H1 (cell line): ENCODE data around the gene DLAT. TPM values are rescaled to one million over a fixed set of nuclear protein-coding genes. Genes with fewer than 3 reads are reported as not detected.

Experiments used
- CTCF ChIA-PET: fragments of 300-600 bp; sonication (Branson Sonifier 250); formaldehyde crosslinking; loops from one replicate; lab custom pipeline; 2021; ENCODE audit not compliant: partially characterized antibody; lab: Charles Lee
- POLR2A ChIA-PET: fragments of 300-600 bp; sonication (Branson Sonifier 250); formaldehyde crosslinking; loops from one replicate; lab custom pipeline; 2021; ENCODE audit warnings: inconsistent platforms; ENCODE audit not compliant: partially characterized antibody; lab: Charles Lee
- DNase-seq, 2 experiments: peaks; one replicate each; pipeline versions ENCODE4 v3.0.0 to v3.0.0-alpha.2; 2010 to 2022; ENCODE audit warnings: low spot score in 2 of 2, low read depth in 1 of 2, mixed read lengths in 1 of 2
- FAIRE-seq: peaks from 2 replicates; lab custom pipeline; 2011; peaks lifted over from hg19 to GRCh38; lab: Jason Lieb, UNC
- H2AFZ ChIP-seq: 2 replicates; pipeline ENCODE4 v1.8.1; 2012; ENCODE audit warnings: low read length, inconsistent platforms
- H2AK5ac ChIP-seq: 2 replicates; pipeline ENCODE4 v1.6.1; 2013; ENCODE audit warnings: low read depth, low read length
- H2BK120ac ChIP-seq: replicated peaks from 2 replicates; pipeline ENCODE3; 2013; ENCODE audit warnings: low read depth, low read length, inconsistent platforms
- H2BK12ac ChIP-seq: 2 replicates; pipeline ENCODE4 v1.6.1; 2013; ENCODE audit warnings: low read depth, low read length
- H2BK15ac ChIP-seq: 2 replicates; pipeline ENCODE4 v1.6.1; 2013; ENCODE audit warnings: low read length
- H2BK20ac ChIP-seq: 2 replicates; pipeline ENCODE4 v1.6.1; 2013; ENCODE audit warnings: low read length
- H2BK5ac ChIP-seq: 2 replicates; pipeline ENCODE4 v1.6.1; 2013; ENCODE audit warnings: low read depth, low read length
- H3K14ac ChIP-seq: 2 replicates; pipeline ENCODE4 v1.6.1; 2013; ENCODE audit warnings: inconsistent platforms; ENCODE audit not compliant: insufficient read length
- H3K18ac ChIP-seq: 2 replicates; pipeline ENCODE4 v1.6.1; 2013; ENCODE audit warnings: low read length; ENCODE audit errors: extremely low read depth
- H3K23ac ChIP-seq: 2 replicates; pipeline ENCODE4 v1.6.1; 2013; ENCODE audit warnings: inconsistent platforms; ENCODE audit not compliant: insufficient read length
- H3K23me2 ChIP-seq: 2 replicates; pipeline ENCODE4 v1.6.1; 2013; ENCODE audit warnings: low read depth, low read length
- H3K27ac ChIP-seq: 2 replicates; pipeline ENCODE4 v1.6.1; 2011; ENCODE audit warnings: low read depth, low read length, inconsistent platforms
- H3K27me3 ChIP-seq, 4 experiments: replicated peaks in 1 of 4; 1 replicate in 1 of 4; 2 replicates in 3 of 4; pipeline versions ENCODE4 v1.6.1 to v1.8.1; 2011 to 2013; ENCODE audit warnings: low read length in 3 of 4, mild to moderate bottlenecking in 3 of 4, inconsistent platforms in 2 of 4, mixed read lengths in 2 of 4, moderate library complexity in 1 of 4; ENCODE audit not compliant: control insufficient read depth in 3 of 4, insufficient read depth in 3 of 4; ENCODE audit errors: extremely low read depth in 1 of 4
- H3K36me3 ChIP-seq, 4 experiments: 2 replicates each; pipeline versions ENCODE4 v1.6.1 to v1.8.1; 2011 to 2013; ENCODE audit warnings: mild to moderate bottlenecking in 4 of 4, low read length in 3 of 4, moderate library complexity in 2 of 4, control low read depth in 1 of 4, inconsistent platforms in 1 of 4; ENCODE audit not compliant: insufficient read depth in 4 of 4, control insufficient read depth in 2 of 4
- H3K4ac ChIP-seq: replicated peaks from 2 replicates; pipeline ENCODE3; 2013; ENCODE audit warnings: low read length, low read depth, mixed read lengths, inconsistent platforms; ENCODE audit not compliant: insufficient read length
- H3K4me1 ChIP-seq, 4 experiments: replicated peaks in 1 of 4; 1 replicate in 1 of 4; 2 replicates in 3 of 4; pipeline versions ENCODE4 v1.6.1 to v1.8.1; 2011 to 2013; ENCODE audit warnings: low read length in 3 of 4, inconsistent platforms in 2 of 4, mixed read lengths in 1 of 4; ENCODE audit not compliant: insufficient read depth in 4 of 4, control insufficient read depth in 3 of 4
- H3K4me2 ChIP-seq, 2 experiments: 2 replicates each; pipeline versions ENCODE4 v1.6.1 to v1.8.1; 2011 to 2013; ENCODE audit warnings: low read depth in 2 of 2, low read length in 2 of 2, control low read depth in 1 of 2, inconsistent platforms in 1 of 2, mild to moderate bottlenecking in 1 of 2; ENCODE audit not compliant: insufficient read depth in 1 of 2
- H3K4me3 ChIP-seq, 4 experiments: fragments of 200-600, 300-600 bp in 1 of 4; sonication (generic), shearing (Covaris generic), sonication (Bioruptor Twin) in 1 of 4; 2 replicates each; pipeline versions ENCODE4 v1.5.1 to v1.8.1; 2011 to 2016; ENCODE audit warnings: low read length in 4 of 4, low read depth in 3 of 4, control low read depth in 2 of 4, inconsistent platforms in 2 of 4, mild to moderate bottlenecking in 2 of 4, mixed read lengths in 1 of 4, moderate library complexity in 1 of 4; ENCODE audit not compliant: insufficient read depth in 2 of 4; ENCODE audit errors: extremely low read depth in 1 of 4
- H3K56ac ChIP-seq: replicated peaks from 2 replicates; pipeline ENCODE3; 2013; ENCODE audit warnings: low read depth, mild to moderate bottlenecking, mixed read lengths, low read length, inconsistent platforms; ENCODE audit not compliant: insufficient read length
- H3K79me1 ChIP-seq: 2 replicates; pipeline ENCODE4 v1.6.1; 2013; ENCODE audit warnings: low read depth, low read length, control low read depth
- H3K79me2 ChIP-seq, 2 experiments: 2 replicates each; pipeline versions ENCODE4 v1.6.1 to v1.8.1; 2012 to 2013; ENCODE audit warnings: low read length in 2 of 2, mild to moderate bottlenecking in 2 of 2, inconsistent platforms in 1 of 2; ENCODE audit not compliant: insufficient read depth in 2 of 2, control insufficient read depth in 1 of 2
- H3K9ac ChIP-seq, 4 experiments: replicated peaks in 1 of 4; 1 replicate in 1 of 4; 2 replicates in 3 of 4; pipeline versions ENCODE4 v1.6.1 to v1.8.1; 2011 to 2013; ENCODE audit warnings: low read depth in 3 of 4, low read length in 3 of 4, control low read depth in 2 of 4, mild to moderate bottlenecking in 2 of 4, moderate library complexity in 2 of 4, inconsistent platforms in 1 of 4; ENCODE audit errors: extremely low read depth in 1 of 4
- H3K9me3 ChIP-seq, 2 experiments: 2 replicates each; pipeline versions ENCODE4 v1.6.1 to v1.8.1; 2012 to 2013; ENCODE audit warnings: mild to moderate bottlenecking in 2 of 2, moderate library complexity in 2 of 2, control low read depth in 1 of 2, inconsistent platforms in 1 of 2, low read depth in 1 of 2, low read length in 1 of 2, mixed read lengths in 1 of 2; ENCODE audit not compliant: insufficient read depth in 2 of 2
- H4K20me1 ChIP-seq, 2 experiments: replicated peaks in 1 of 2; 2 replicates each; pipeline versions ENCODE3 to v1.8.1; 2011 to 2013; ENCODE audit warnings: inconsistent platforms in 2 of 2, low read length in 2 of 2, mild to moderate bottlenecking in 1 of 2; ENCODE audit not compliant: insufficient read depth in 2 of 2, control insufficient read depth in 1 of 2
- H4K5ac ChIP-seq: 2 replicates; pipeline ENCODE4 v1.6.1; 2013; ENCODE audit warnings: low read length, low read depth, mixed read lengths, inconsistent platforms; ENCODE audit not compliant: insufficient read length
- H4K8ac ChIP-seq: 2 replicates; pipeline ENCODE4 v1.8.0; 2013; ENCODE audit warnings: mild to moderate bottlenecking, moderate library complexity, low read length, inconsistent platforms; ENCODE audit not compliant: insufficient read depth; ENCODE audit errors: extremely low read depth
- H4K91ac ChIP-seq: replicated peaks from 2 replicates; pipeline ENCODE3; 2013; ENCODE audit warnings: low read length, mixed read lengths, inconsistent platforms; ENCODE audit not compliant: insufficient read length
- HDAC2 ChIP-seq, 2 experiments: fragments of 300-600 bp in 1 of 2; sonication (generic) in 1 of 2; IDR thresholded peaks; 2 replicates each; pipeline ENCODE4 v1.6.1; 2011 to 2012; ENCODE audit warnings: low read depth in 2 of 2, low read length in 2 of 2, mild to moderate bottlenecking in 2 of 2, moderate library complexity in 2 of 2, borderline replicate concordance in 1 of 2, inconsistent platforms in 1 of 2
- WGBS, 2 experiments: shearing (Covaris generic) in 1 of 2; methylation state at CpG; one replicate each; pipeline versions ENCODE4 v1.1.6 to v1.1.7; 2013 to 2015; ENCODE audit warnings: low lambda C conversion rate in 2 of 2, mixed read lengths in 2 of 2, inconsistent platforms in 1 of 2, low coverage in 1 of 2, missing lambda C conversion rate in 1 of 2; ENCODE audit not compliant: insufficient replicate concordance in 2 of 2, insufficient coverage in 1 of 2, insufficient read length in 1 of 2; ENCODE audit errors: extremely low coverage in 1 of 2, missing lambda C conversion rate in 1 of 2; 5-methylcytosine and 5-hydroxymethylcytosine counted together
- polyA plus RNA-seq, 7 experiments: library from polyadenylated mRNA; depleted of rRNA in 3 of 7; stranded (reverse) in 5 of 7; unstranded in 2 of 7; fragments of >200 nt in 5 of 7; fragments of 200-250 nt in 2 of 7; gene quantifications; 1 replicate in 5 of 7; 2 replicates in 1 of 7; 4 replicates in 1 of 7; pipeline versions ENCODE4 v1.2.1 to v1.2.3, GENCODE V29; 2011 to 2013; ENCODE audit warnings: missing spikeins in 2 of 7, mixed read lengths in 2 of 7
- total RNA-seq: library from RNA; stranded (reverse); fragmentation: NEBNext Ultra II Directional; extraction: Animal tissue kit (Norgen Biotek cat#: 25700); gene quantifications from 2 replicates; pipeline ENCODE4 v1.2.1, GENCODE V29; 2021

The DLAT gene
- total and polyA plus RNA-seq, 2 of the 8 experiments (the other 6 are each of a cell fraction or from before 2014, with no cell fraction given), result 23.1 to 66.2 TPM

DNA sequence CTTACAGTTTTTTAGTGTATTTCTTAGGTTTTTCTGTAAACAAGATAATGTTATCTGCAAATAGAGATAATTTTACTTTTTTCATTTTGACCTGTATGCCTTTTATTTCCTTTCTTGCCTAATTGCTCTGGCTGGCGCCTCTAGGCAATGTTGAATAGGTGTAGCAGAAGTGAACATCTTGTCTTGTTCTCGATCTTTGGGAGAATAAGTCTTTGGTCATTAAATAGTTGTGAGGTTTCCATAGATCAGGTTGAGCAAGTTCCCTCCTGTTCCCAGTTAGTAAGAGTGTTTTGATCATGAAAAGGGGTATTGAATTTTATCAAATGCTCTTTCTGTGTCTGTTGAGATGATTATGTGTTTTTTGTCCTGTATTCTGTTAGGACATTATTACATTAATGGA, 24.6 kb downstream of the DLAT start:
- no peak overlapping the region for H3K56ac ChIP-seq
- no peak overlapping the region for H2BK12ac ChIP-seq
- 48% methylated on average over 2 of the region's 2 CpGs; no CpG with 5 or more reads in 1 of the 2 experiments for WGBS, 2 experiments
- no peak overlapping the region for H3K18ac ChIP-seq
- H2BK120ac ChIP-seq, result no peak overlapping the region
- no peaks in the 10 kb centered on the region for H3K23me2 ChIP-seq
- no peak overlapping the region for H3K4me2 ChIP-seq
- H3K79me1 ChIP-seq, result no peaks in the 10 kb centered on the region
- H2BK5ac ChIP-seq, result no peak overlapping the region
- no peak overlapping the region for H2AK5ac ChIP-seq
- FAIRE-seq (no peak), DNase-seq (no peak)
- H4K5ac ChIP-seq, result no peak overlapping the region
- no peak for TF ChIP-seq HDAC2 (IDR thresholded peaks at IDR 0.05; ENCODE audit: borderline replicate concordance in 1 of 2, low read depth in 2 of 2, low read length in 2 of 2)
- no peak overlapping the region for H3K9ac ChIP-seq
- H3K36me3 ChIP-seq, result peaks cover 3 to 55% (median 25%) of the 10 kb centered on the region in 4 experiments; a peak in 6 of 8 replicates
- H3K4ac ChIP-seq, result no peak overlapping the region
- H3K27ac ChIP-seq, result no peak overlapping the region
- no peak overlapping the region for H4K91ac ChIP-seq
- peaks cover 0 to 2% of the 10 kb centered on the region in 2 experiments; a peak in 2 of 4 replicates for H3K79me2 ChIP-seq
- no peak overlapping the region for H4K8ac ChIP-seq
- no peak overlapping the region for H2AFZ ChIP-seq
- CTCF ChIA-PET, result no interaction called here
- no peak overlapping the region for H3K23ac ChIP-seq
- POLR2A ChIA-PET, result no interaction called here
- H3K4me1 ChIP-seq, result no peaks in the 10 kb centered on the region
- H2BK20ac ChIP-seq, result no peak overlapping the region
- no peaks in the 10 kb centered on the region for H4K20me1 ChIP-seq
- no peaks in the 10 kb centered on the region for H3K27me3 ChIP-seq
- H3K9me3 ChIP-seq, result no peaks in the 10 kb centered on the region
- H2BK15ac ChIP-seq, result no peak overlapping the region
- no peak overlapping the region for H3K14ac ChIP-seq
- no peak overlapping the region for H3K4me3 ChIP-seq
